ENCODE measurements around the gene KRT80. TPM values are rescaled to one million over a fixed set of nuclear protein-coding genes. Genes with fewer than 3 reads are reported as not detected.

Gene KRT80
- polyA plus RNA-seq, 2 of the 4 experiments (the other 2 are of a cell fraction) = 38.3 to 63.1 TPM

DNA sequence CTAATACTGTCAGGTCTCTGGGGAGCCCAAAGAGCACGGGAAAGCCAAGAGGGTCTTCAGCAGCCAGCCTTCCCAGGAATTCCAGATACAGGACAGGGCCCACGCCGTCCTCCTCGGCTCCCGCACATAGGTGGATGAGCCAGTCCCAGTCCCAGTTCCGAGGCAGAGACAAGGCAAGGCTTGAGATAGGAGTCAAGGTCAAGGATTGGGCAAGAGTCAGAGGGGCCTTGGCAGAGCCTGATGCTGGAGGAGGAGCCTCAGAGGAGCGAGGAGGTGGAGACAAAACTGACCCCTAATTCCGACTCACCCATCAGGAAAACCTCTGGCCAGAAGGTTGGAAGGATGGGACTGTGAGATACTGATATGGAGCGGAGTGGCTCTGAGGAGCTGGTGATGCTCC lies 21.0 kb downstream of the KRT80 start:
- Histone ChIP-seq H3K4me1 (peaks cover 83% of the 10 kb centered on the region), H3K27ac (peak overlapping the region; percentile 85 to 96; a peak in 5 of 6 replicates), H3K4me2 (no peak overlapping the region), H3K9me3 (no peaks in the 10 kb centered on the region), H3K4me3 (no peak overlapping the region)
- 88% methylated on average over 9 of the region's 9 CpGs for WGBS (ENCODE audit: missing lambda C conversion rate)
- no peak for FAIRE-seq
- POLR2A ChIA-PET = interaction anchor here (1.0 kb wide), 3 partner anchors 20 to 67 kb away, joined by 3 read pairs; partner anchors contain the start of gene KRT7
- DNase-seq (ENCODE audit: low read depth in 1 of 2, low spot score in 1 of 2) = no peak
- CTCF ChIA-PET = interaction anchor here (1.3 to 4.3 kb wide), 4 partner anchors 15 to 700 kb away, joined by 3 to 20 read pairs (median 8); no protein-coding TSS in a partner anchor
- no peak for TF ChIP-seq HOXB13 (CRISPR knock-in tag; IDR thresholded peaks at IDR 0.05; ENCODE audit: low read depth)
- TF ChIP-seq CEBPB (IDR thresholded peaks at IDR 0.05) = peak in 1 of 2 experiments; percentile 43; a peak in 1 of 4 replicates
- ATAC-seq = no peak

GRCh38 chr12:52169886-52170285 lies 21.9 kb downstream of the KRT80 start:
- FAIRE-seq = no peak
- H3K4me3 ChIP-seq = no peak overlapping the region
- POLR2A ChIA-PET = interaction anchor here (1.0 kb wide), 1 partner anchor 68 kb away, joined by 3 read pairs; no protein-coding TSS in a partner anchor

GRCh38 chr12:52168019-52168717 lies 23.6 kb downstream of the KRT80 start:
- CTCF ChIA-PET = interaction anchor here (1.0 to 3.4 kb wide), 8 partner anchors 8 to 712 kb away, joined by 3 to 16 read pairs (median 3); no protein-coding TSS in a partner anchor
- peak overlapping the region; percentile 26 for H3K4me2 ChIP-seq
- DNase-seq (ENCODE audit: low read depth in 1 of 2, low spot score in 1 of 2) = peak; percentile 57 to 83
- WGBS (ENCODE audit: missing lambda C conversion rate) = 48% methylated on average over 12 of the region's 12 CpGs
- H3K4me1 ChIP-seq = peaks cover 95% of the 10 kb centered on the region
- POLR2A ChIA-PET = no interaction called here
- peak; percentile 36 to 51 for ATAC-seq
- no peak overlapping the region for H3K4me3 ChIP-seq
- TF ChIP-seq TP53 (CRISPR knock-in tag; IDR thresholded peaks at IDR 0.05) (0 out of 2 replicates have a peak, but pooled peaks have one; percentile 52), BCL3 (IDR thresholded peaks at IDR 0.05) (no peak)
- TF ChIP-seq, protein P1, sequence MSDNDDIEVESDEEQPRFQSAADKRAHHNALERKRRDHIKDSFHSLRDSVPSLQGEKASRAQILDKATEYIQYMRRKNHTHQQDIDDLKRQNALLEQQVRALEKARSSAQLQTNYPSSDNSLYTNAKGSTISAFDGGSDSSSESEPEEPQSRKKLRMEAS (IDR thresholded peaks at IDR 0.05) = peak; percentile 75
- TF ChIP-seq, protein P2, sequence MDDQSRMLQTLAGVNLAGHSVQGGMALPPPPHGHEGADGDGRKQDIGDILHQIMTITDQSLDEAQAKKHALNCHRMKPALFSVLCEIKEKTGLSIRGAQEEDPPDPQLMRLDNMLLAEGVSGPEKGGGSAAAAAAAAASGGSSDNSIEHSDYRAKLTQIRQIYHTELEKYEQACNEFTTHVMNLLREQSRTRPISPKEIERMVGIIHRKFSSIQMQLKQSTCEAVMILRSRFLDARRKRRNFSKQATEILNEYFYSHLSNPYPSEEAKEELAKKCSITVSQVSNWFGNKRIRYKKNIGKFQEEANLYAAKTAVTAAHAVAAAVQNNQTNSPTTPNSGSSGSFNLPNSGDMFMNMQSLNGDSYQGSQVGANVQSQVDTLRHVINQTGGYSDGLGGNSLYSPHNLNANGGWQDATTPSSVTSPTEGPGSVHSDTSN (IDR thresholded peaks at IDR 0.05) = peak; percentile 16; the same call in 1 of the 2 replicates
- TF ChIP-seq, protein P3, sequence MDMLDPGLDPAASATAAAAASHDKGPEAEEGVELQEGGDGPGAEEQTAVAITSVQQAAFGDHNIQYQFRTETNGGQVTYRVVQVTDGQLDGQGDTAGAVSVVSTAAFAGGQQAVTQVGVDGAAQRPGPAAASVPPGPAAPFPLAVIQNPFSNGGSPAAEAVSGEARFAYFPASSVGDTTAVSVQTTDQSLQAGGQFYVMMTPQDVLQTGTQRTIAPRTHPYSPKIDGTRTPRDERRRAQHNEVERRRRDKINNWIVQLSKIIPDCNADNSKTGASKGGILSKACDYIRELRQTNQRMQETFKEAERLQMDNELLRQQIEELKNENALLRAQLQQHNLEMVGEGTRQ (IDR thresholded peaks at IDR 0.05) = no peak
- H3K9me3 ChIP-seq = no peaks in the 10 kb centered on the region
- peak; percentile 7 for FAIRE-seq
- H3K27ac ChIP-seq = peak overlapping the region; percentile 85 to 96

More at GRCh38 chr12:52169886-52170285, 21.9 kb downstream of the KRT80 start:
- Histone ChIP-seq H3K4me1 (peaks cover 83% of the 10 kb centered on the region), H3K27ac (peak overlapping the region; percentile 85 to 96), H3K4me2 (no peak overlapping the region), H3K9me3 (no peaks in the 10 kb centered on the region)
- CTCF ChIA-PET = interaction anchor here (0.5 to 4.3 kb wide), 8 partner anchors 13 to 826 kb away, joined by 3 to 20 read pairs (median 6); partner anchors contain the start of gene KRT7
- TF ChIP-seq FOSL2 (IDR thresholded peaks at IDR 0.05) (no peak), FOSL2 (CRISPR knock-in tag; IDR thresholded peaks at IDR 0.05) (no peak), ZFP36 (IDR thresholded peaks at IDR 0.05; ENCODE audit: borderline replicate concordance, partially characterized antibody) (no peak), CHD2 (IDR thresholded peaks at IDR 0.05; ENCODE audit: low read length, partially characterized antibody) (no peak), EP300 (IDR thresholded peaks at IDR 0.05) (no peak), RNF2 (IDR thresholded peaks at IDR 0.05; ENCODE audit: borderline replicate concordance, low read depth) (no peak), FOXS1 (CRISPR knock-in tag; IDR thresholded peaks at IDR 0.05) (no peak), TFCP2L1 (CRISPR knock-in tag; IDR thresholded peaks at IDR 0.05) (no peak), PHF8 (IDR thresholded peaks at IDR 0.05; ENCODE audit: borderline replicate concordance, low read depth) (no peak), POLR2A (IDR thresholded peaks at IDR 0.05; ENCODE audit: low read length) (no peak), BCL3 (IDR thresholded peaks at IDR 0.05) (no peak), HDAC2 (IDR thresholded peaks at IDR 0.05) (no peak), NFE2L2 (conservative IDR thresholded peaks at IDR 0.05; ENCODE audit: low read length) (no peak), MAFK (IDR thresholded peaks at IDR 0.05; ENCODE audit: partially characterized antibody) (no peak), HOXA7 (CRISPR knock-in tag; IDR thresholded peaks at IDR 0.05) (no peak), ZSCAN20 (CRISPR knock-in tag; IDR thresholded peaks at IDR 0.05) (no peak), ESRRA (IDR thresholded peaks at IDR 0.05; ENCODE audit: borderline replicate concordance, low read length) (no peak)
- TF ChIP-seq, protein P3 (IDR thresholded peaks at IDR 0.05) = no peak
- TF ChIP-seq, protein P1 (IDR thresholded peaks at IDR 0.05) = no peak
- no peak for ATAC-seq
- no peak for DNase-seq (ENCODE audit: low read depth in 1 of 2, low spot score in 1 of 2)
- 88% methylated on average over 1 of the region's 1 CpG for WGBS (ENCODE audit: missing lambda C conversion rate)
